GM23248 (cell line): ENCODE results near the gene AVPR2.

ENCODE experiments used
- EZH2 ChIP-seq: fragments of 200-600 bp; sonication (generic); IDR thresholded peaks from 2 replicates; pipeline ENCODE4 v1.6.1; 2018; ENCODE audit warnings: antibody characterized with exemption, mild to moderate bottlenecking; ENCODE audit not compliant: insufficient read depth, poor library complexity, severe bottlenecking
- EZH2phosphoT487 ChIP-seq: fragments of 200-600 bp; sonication (generic); IDR thresholded peaks from 2 replicates; pipeline ENCODE4 v1.6.1; 2018; ENCODE audit warnings: antibody characterized with exemption, moderate library complexity, mild to moderate bottlenecking, low read depth; ENCODE audit not compliant: insufficient read depth

- TF ChIP-seq EZH2phosphoT487 (no peak), EZH2 (no peak)
Measured at GRCh38 chrX:153884590-153884989, 19.9 kb upstream of the AVPR2 start.
